Activated naive CD8-positive, alpha-beta T cell treated with anti-CD3 and anti-CD28 coated beads, Interleukin-2, amount 50 U/mL, for 24 hours (primary cell): ENCODE data around the gene RILP.
"Not testable (repeated sequence)": the region's sequence is repeated elsewhere in the genome, so short reads cannot be mapped to it uniquely, and the experiment has no call there.

Experiments used
- ATAC-seq: fragments of 150-1000 bp; cut with Tn5 transposase; one replicate; pipeline ENCODE4 v1.10.0; 2021
- DNase-seq: peaks from one replicate; pipeline ENCODE4 v3.0.0; 2021
- H3K27ac Mint-ChIP-seq: one replicate; pipeline ENCODE4 v1.8.0; 2021; ENCODE audit warnings: mild to moderate bottlenecking, mixed read lengths
- H3K27me3 Mint-ChIP-seq: one replicate; pipeline ENCODE4 v1.8.0; 2021; ENCODE audit warnings: mixed read lengths
- H3K36me3 Mint-ChIP-seq: one replicate; pipeline ENCODE4 v1.8.0; 2021; ENCODE audit warnings: low read depth, mixed read lengths
- H3K4me1 Mint-ChIP-seq: one replicate; pipeline ENCODE4 v1.8.0; 2021; ENCODE audit warnings: mixed read lengths
- H3K4me3 Mint-ChIP-seq: one replicate; pipeline ENCODE4 v1.8.0; 2021; ENCODE audit warnings: mild to moderate bottlenecking, moderate library complexity, mixed read lengths
- H3K9me3 Mint-ChIP-seq: one replicate; pipeline ENCODE4 v1.8.0; 2021; ENCODE audit warnings: mixed read lengths

The RILP gene, protein sequence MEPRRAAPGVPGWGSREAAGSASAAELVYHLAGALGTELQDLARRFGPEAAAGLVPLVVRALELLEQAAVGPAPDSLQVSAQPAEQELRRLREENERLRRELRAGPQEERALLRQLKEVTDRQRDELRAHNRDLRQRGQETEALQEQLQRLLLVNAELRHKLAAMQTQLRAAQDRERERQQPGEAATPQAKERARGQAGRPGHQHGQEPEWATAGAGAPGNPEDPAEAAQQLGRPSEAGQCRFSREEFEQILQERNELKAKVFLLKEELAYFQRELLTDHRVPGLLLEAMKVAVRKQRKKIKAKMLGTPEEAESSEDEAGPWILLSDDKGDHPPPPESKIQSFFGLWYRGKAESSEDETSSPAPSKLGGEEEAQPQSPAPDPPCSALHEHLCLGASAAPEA

DNA sequence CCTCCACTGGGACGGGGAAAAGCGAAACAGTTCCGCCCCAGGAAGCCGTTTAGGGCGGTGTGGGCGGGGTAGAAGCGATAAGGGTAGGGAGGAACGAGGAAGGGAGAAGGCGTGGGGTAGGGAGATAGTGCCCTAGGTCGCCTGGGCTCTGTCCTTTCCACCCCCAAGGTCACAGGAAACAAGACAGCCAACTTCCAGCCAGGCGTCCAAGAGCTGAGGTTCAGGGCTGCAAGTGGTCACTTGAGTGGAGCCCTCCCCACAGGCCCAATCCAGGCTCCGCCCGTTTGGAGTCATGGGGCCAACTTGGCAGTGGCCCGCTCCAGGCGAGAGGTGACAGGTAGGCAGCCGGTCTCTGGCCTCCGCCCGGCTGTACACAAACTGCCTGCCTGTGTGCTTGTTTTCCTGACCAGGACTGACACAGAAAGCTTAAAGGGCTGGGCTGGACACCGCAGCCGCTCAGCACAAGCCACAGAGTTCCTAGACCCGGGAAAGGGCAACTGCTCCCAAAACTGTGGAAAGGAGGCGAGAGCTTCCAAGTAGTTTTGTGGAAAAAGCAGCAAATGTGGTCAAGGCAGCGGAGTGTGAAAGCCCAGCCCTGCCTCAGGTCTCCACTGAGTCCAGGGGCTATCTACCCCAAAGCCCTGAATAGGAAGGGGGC lies at the start of gene RILP:
Gene RILP, minus strand, starts transcription at position 23 of the 658 bp plus-strand sequence. CDS start 62 bp downstream, outside the sequence.
- Mint-ChIP-seq H3K27me3 (no peaks in the 10 kb centered on the region), H3K4me3 (peak within 1 kb of the TSS; percentile 57), H3K27ac (no peak within 1 kb of the TSS), H3K36me3 (peaks cover 32% of the 10 kb centered on the region), H3K9me3 (no peaks in the 10 kb centered on the region), H3K4me1 (peaks cover 29% of the 10 kb centered on the region)
- ATAC-seq, result peak; percentile 17
- DNase-seq, result no peak

GRCh38 chr17:1697681-1698080 lies 48.0 kb upstream of the RILP start:
- Mint-ChIP-seq H3K9me3 (no peaks in the 10 kb centered on the region), H3K4me1 (no peaks in the 10 kb centered on the region), H3K27ac (no peak overlapping the region), H3K36me3 (no peaks in the 10 kb centered on the region), H3K4me3 (no peak overlapping the region), H3K27me3 (peaks cover 2% of the 10 kb centered on the region)
- DNase-seq (no peak), ATAC-seq (no peak)

- DNase-seq (no peak), ATAC-seq (no peak)
- Mint-ChIP-seq H3K27me3 (peaks cover 2% of the 10 kb centered on the region), H3K27ac (no peak overlapping the region), H3K4me1 (no peaks in the 10 kb centered on the region), H3K4me3 (no peak overlapping the region), H3K9me3 (no peaks in the 10 kb centered on the region), H3K36me3 (no peaks in the 10 kb centered on the region)
These were observed 45.7 kb upstream of the RILP start for GRCh38 chr17:1695365-1695764.

DNA sequence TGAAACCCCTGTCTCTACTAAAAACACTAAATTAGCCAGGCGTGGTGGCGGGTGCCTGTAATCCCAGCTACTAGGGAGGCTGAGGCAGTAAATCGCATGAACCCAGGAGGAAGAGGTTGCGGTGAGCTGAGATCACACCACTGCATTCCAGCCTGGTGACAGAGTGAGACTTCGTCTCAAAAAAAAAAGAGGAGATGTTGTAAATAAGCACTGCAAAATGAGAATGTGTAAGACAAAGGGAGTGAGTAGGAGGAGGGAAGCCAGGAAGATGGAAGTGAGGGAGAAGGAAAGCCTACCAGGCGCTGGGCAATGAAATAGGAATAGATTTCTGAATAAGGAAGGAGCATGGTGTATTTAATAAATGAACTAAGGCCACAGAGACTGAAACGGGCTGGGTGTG lies 43.7 kb upstream of the RILP start:
- Mint-ChIP-seq H3K27me3 (peaks cover 2% of the 10 kb centered on the region), H3K4me3 (no peak overlapping the region), H3K27ac (no peak overlapping the region), H3K9me3 (no peaks in the 10 kb centered on the region), H3K36me3 (no peaks in the 10 kb centered on the region), H3K4me1 (no peaks in the 10 kb centered on the region)
- DNase-seq (no peak), ATAC-seq (no peak)

DNA sequence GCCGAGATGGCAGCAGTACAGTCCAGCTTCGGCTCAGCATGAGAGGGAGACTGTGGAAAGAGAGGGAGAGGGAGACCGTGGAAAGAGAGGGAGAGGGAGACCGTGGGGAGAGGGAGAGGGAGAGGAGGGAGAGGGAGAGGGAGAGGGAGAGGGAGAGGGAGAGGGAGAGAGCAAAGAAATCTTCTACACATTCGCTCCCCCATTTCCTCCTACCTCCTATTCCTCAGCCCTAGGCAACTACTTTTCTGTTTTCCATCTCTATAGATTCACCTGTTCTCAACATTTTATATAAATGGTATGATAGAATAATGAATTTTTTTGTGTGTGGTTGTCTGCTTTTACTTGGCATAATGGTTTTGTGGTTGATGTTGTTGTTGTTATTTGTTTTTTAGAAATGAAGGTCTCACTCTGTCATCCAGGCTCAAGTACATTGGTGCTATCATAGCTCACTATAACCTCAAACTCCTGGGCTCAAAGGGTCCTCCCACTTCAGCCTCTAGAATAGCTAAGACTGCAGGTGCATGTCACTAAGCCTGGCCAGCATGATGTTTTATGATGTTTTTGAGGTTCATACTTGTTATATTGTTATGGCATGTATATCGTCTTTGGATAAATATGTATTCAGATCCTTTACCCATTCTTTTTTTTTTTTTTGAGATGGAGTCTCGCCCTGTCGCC lies 41.0 kb upstream of the RILP start:
- H3K4me1 Mint-ChIP-seq, result peaks cover 4% of the 10 kb centered on the region
- no peaks in the 10 kb centered on the region for H3K9me3 Mint-ChIP-seq
- peaks cover 2% of the 10 kb centered on the region for H3K27me3 Mint-ChIP-seq
- no peak overlapping the region for H3K4me3 Mint-ChIP-seq
- ATAC-seq (no peak), DNase-seq (no peak)
- H3K36me3 Mint-ChIP-seq, result no peaks in the 10 kb centered on the region
- no peak overlapping the region for H3K27ac Mint-ChIP-seq

- Mint-ChIP-seq H3K4me1 (peaks cover 22% of the 10 kb centered on the region), H3K36me3 (peaks cover 10% of the 10 kb centered on the region)
- not testable (repeated sequence) for DNase-seq, H3K4me3 Mint-ChIP-seq, H3K27me3 Mint-ChIP-seq, ATAC-seq, H3K9me3 Mint-ChIP-seq, H3K27ac Mint-ChIP-seq
These were observed 38.7 kb upstream of the RILP start for GRCh38 chr17:1688405-1688804.

GRCh38 chr17:1686086-1686485 lies 36.4 kb upstream of the RILP start:
- no peaks in the 10 kb centered on the region for H3K9me3 Mint-ChIP-seq
- H3K27me3 Mint-ChIP-seq, result no peaks in the 10 kb centered on the region
- no peak for DNase-seq
- H3K27ac Mint-ChIP-seq, result no peak overlapping the region
- peaks cover 38% of the 10 kb centered on the region for H3K4me1 Mint-ChIP-seq
- peaks cover 32% of the 10 kb centered on the region for H3K36me3 Mint-ChIP-seq
- no peak for ATAC-seq
- H3K4me3 Mint-ChIP-seq, result peak overlapping the region; percentile 12

DNA sequence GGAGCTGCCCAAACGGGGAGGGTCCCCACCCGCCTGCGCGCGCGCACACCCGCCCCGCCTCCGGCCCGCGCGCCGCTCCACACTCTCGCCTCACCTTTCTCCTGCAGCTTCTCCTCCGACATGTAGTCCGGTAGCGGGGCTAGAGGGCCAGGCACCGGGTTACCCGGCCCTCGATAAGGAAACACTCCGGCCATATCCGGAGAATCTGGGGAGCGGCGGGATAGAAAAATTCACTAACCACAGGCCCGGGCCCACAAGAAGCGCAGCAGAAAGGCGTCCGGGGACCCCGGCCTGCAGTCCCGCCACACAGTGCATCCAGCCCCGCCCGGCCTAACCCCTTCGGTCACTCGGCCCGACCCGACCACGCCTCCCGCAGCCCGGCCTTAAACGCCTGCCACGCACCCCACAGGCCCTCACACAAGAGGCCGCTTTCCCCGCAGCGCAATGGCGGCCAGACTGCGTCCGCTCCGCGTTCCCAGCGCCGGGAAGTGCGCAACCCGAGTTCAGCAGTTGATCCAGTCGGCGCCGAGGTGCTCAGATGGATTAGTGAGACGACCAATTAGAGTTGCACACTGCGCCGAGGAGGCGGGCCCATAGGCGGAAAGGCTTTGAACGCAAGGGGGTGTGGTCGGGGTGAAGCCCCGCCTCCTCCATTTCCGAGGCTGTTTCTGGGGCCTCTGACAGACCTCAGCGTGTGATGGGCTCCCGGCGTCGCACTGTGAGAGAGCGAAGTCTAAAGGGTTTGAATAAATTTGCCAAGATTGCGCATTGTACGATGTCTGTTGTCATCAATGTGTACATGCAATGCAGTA lies 34.9 kb upstream of the RILP start, which contains the start of gene PRPF8:
Gene PRPF8, minus strand, starts transcription at position 490 of the 812 bp plus-strand sequence. Its CDS starts 296 bp downstream, at position 194.
- Mint-ChIP-seq H3K4me1 (peaks cover 41% of the 10 kb centered on the region), H3K9me3 (no peaks in the 10 kb centered on the region), H3K36me3 (peaks cover 47% of the 10 kb centered on the region), H3K4me3 (peak within 1 kb of the TSS; percentile 98), H3K27ac (peak within 1 kb of the TSS; percentile 98), H3K27me3 (no peaks in the 10 kb centered on the region)
- DNase-seq, result peak; percentile 98
- ATAC-seq, result peak; percentile 100

GRCh38 chr17:1683459-1683858 lies 33.8 kb upstream of the RILP start:
- no peak for DNase-seq
- Mint-ChIP-seq H3K4me1 (peaks cover 41% of the 10 kb centered on the region), H3K27ac (peak overlapping the region; percentile 98)

GRCh38 chr17:1676401-1676800 lies 26.7 kb upstream of the RILP start:
- H3K27ac Mint-ChIP-seq, result no peak overlapping the region
- no peak overlapping the region for H3K4me3 Mint-ChIP-seq
- peaks cover 10% of the 10 kb centered on the region for H3K4me1 Mint-ChIP-seq
- DNase-seq (no peak), ATAC-seq (no peak)
- no peaks in the 10 kb centered on the region for H3K9me3 Mint-ChIP-seq
- no peaks in the 10 kb centered on the region for H3K27me3 Mint-ChIP-seq
- peaks cover 77% of the 10 kb centered on the region for H3K36me3 Mint-ChIP-seq

More at GRCh38 chr17:1683459-1683858, 33.8 kb upstream of the RILP start:
- Mint-ChIP-seq H3K36me3 (peaks cover 53% of the 10 kb centered on the region), H3K9me3 (no peaks in the 10 kb centered on the region), H3K27me3 (no peaks in the 10 kb centered on the region), H3K4me3 (peak overlapping the region; percentile 98)
- no peak for ATAC-seq

DNA sequence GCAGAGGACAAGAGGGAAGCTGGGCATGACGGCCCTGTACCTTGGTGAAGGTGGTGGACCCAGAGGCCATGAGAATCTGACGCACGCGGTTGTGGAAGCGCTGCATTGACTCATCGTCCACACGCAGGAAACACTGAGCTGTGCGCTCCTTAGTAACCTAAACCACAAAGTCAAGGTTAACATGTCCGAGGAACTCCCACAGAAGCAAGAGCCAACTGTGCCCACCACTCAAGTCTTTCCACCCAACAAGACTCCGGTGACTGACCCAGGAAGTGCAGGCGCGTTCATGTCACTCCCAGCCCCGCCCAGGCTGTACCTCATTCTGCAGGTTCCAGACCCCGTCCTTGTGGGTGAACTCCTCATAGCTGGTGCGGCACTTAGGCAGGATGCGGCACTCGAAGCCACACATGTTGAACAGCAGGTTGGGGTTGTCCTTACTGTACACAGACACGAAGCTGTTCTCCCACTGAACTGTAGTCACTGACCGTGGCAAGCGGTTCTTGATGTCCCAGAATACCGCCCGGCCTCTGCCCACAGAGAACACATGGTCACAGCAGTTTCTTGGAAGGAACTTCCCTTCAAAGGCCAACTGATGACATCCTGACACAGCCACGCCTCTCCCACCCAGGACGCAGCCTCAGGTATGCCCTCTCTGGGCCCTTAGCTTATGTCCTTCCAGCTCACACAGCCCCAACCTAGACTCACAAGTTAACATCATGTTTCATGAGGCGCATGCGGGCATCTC lies 23.5 kb upstream of the RILP start:
- ATAC-seq (peak; percentile 48), DNase-seq (no peak)
- Mint-ChIP-seq H3K9me3 (no peaks in the 10 kb centered on the region), H3K27me3 (no peaks in the 10 kb centered on the region), H3K4me3 (no peak overlapping the region), H3K4me1 (peaks cover 8% of the 10 kb centered on the region), H3K27ac (peak overlapping the region; percentile 71), H3K36me3 (peaks cover 77% of the 10 kb centered on the region)

GRCh38 chr17:1663934-1664333 lies 14.3 kb upstream of the RILP start:
- H3K27ac Mint-ChIP-seq, H3K4me3 Mint-ChIP-seq: not testable (repeated sequence)

GRCh38 chr17:1661045-1661444 lies 11.4 kb upstream of the RILP start:
- no peak for ATAC-seq
- Mint-ChIP-seq H3K27me3 (no peaks in the 10 kb centered on the region), H3K27ac (no peak overlapping the region), H3K36me3 (peaks cover 72% of the 10 kb centered on the region), H3K4me3 (no peak overlapping the region), H3K4me1 (no peaks in the 10 kb centered on the region), H3K9me3 (no peaks in the 10 kb centered on the region)
- no peak for DNase-seq

More at GRCh38 chr17:1663934-1664333, 14.3 kb upstream of the RILP start:
- ATAC-seq, H3K27me3 Mint-ChIP-seq, DNase-seq, H3K4me1 Mint-ChIP-seq, H3K9me3 Mint-ChIP-seq: not testable (repeated sequence)
- peaks cover 66% of the 10 kb centered on the region for H3K36me3 Mint-ChIP-seq
